Ovary (tissue), 9 donors: Measurements from ENCODE around the gene TMEM258. TPM values are rescaled to one million over a fixed set of nuclear protein-coding genes. Genes with fewer than 3 reads are reported as not detected.

Experiments used
- DNase-seq, 5 donors: peaks; one replicate each; pipeline ENCODE4 v3.0.0-alpha.2; 2019 to 2020
- H3K27ac ChIP-seq, 2 donors: fragments of 200-600 bp; one replicate each; pipeline versions ENCODE4 v1.5.1 to v1.8.0; 2019 to 2022
- H3K27me3 ChIP-seq: fragments of 200-600 bp; one replicate; pipeline ENCODE4 v1.8.0; 2022
- H3K36me3 ChIP-seq: fragments of 200-600 bp; sonication (generic); one replicate; pipeline ENCODE4 v1.5.1; 2019
- H3K4me1 ChIP-seq: one replicate; pipeline ENCODE4 v1.8.1; 2013; ENCODE audit warnings: mild to moderate bottlenecking, moderate library complexity; ENCODE audit not compliant: insufficient read depth
- H3K4me3 ChIP-seq: fragments of 200-600 bp; sonication (generic); one replicate; pipeline ENCODE4 v1.5.1; 2017
- H3K9me3 ChIP-seq, 2 donors: fragments of 200-600 bp in 1 of 2; sonication (generic) in 1 of 2; one replicate each; pipeline versions ENCODE4 v1.5.1 to v1.8.1; 2013 to 2019; ENCODE audit warnings: mild to moderate bottlenecking in 1 of 2, moderate library complexity in 1 of 2
- EP300 ChIP-seq: sonication (generic); formaldehyde crosslinking; IDR thresholded peaks from one replicate; pipeline ENCODE4 v1.6.1; 2017; ENCODE audit warnings: antibody characterized with exemption
- POLR2A ChIP-seq: fragments of 450-650 bp; IDR thresholded peaks from one replicate; pipeline ENCODE4 v1.6.1; 2017; ENCODE audit warnings: antibody characterized with exemption, mild to moderate bottlenecking, moderate library complexity
- WGBS, 3 donors: extraction: QIAGEN DNeasy Blood & Tissue Kit in 1 of 3; methylation state at CpG; one replicate each; pipeline versions ENCODE4 v1.1.5 to v1.1.7; 2013 to 2017; 5-methylcytosine and 5-hydroxymethylcytosine counted together
- intact Hi-C, 4 donors: fragments of 100-400 bp; cut with DNase I; formaldehyde crosslinking; loops; one replicate each; pipeline versions ENCODE4 v1.11.0 to v1.15.1; 2022 to 2023
- polyA plus RNA-seq, 2 donors: library from polyadenylated mRNA; stranded (reverse); fragments of 200-250 nt in 1 of 2; fragments of 350-450 nt in 1 of 2; fragmentation: Illumina TruSeq in 1 of 2; extraction: RNeasy Lipid Tissue Mini Kit (QIAGEN cat#74804) in 1 of 2; gene quantifications; one replicate each; pipeline ENCODE4 v1.2.3, GENCODE V29; 2013 to 2014
- total RNA-seq, 7 donors: library from RNA; depleted of rRNA in 2 of 7; stranded (reverse); fragments of >200 nt in 2 of 7; fragmentation: NEBNext Ultra II Directional in 3 of 7; extraction: Animal tissue kit (Norgen Biotek cat#: 25700) in 3 of 7; gene quantifications; one replicate each; pipeline versions ENCODE4 v1.1.0 to v1.2.4, GENCODE V29; 2016 to 2023
- TF ChIP-seq, protein P1 (sequence below), 3 donors: fragments of 450-650 bp in 2 of 3; fragments of 200-600 bp in 1 of 3; IDR thresholded peaks; one replicate each; pipeline versions ENCODE4 v1.5.1 to v1.8.0; 2016 to 2022; ENCODE audit warnings: antibody characterized with exemption in 3 of 3, mild to moderate bottlenecking in 1 of 3
- donor health status: DM: no; HTN: no; CAD: no; lungs with moderate emphysema.
- donor health status: DM: no; HTN: no; CAD: no.
- donor health status: Bipolar disorder and iron deficiency.
- donor health status: DM: yes; HTN: yes; CAD: no.
- donor health status: DM: no; HTN: no; CAD: no.
- donor health status: DM: yes; HTN: yes; CAD: no.

TMEM258 gene
- total and polyA plus RNA-seq, 9 donors, result 32.2 to 192 (median 119) TPM

DNA sequence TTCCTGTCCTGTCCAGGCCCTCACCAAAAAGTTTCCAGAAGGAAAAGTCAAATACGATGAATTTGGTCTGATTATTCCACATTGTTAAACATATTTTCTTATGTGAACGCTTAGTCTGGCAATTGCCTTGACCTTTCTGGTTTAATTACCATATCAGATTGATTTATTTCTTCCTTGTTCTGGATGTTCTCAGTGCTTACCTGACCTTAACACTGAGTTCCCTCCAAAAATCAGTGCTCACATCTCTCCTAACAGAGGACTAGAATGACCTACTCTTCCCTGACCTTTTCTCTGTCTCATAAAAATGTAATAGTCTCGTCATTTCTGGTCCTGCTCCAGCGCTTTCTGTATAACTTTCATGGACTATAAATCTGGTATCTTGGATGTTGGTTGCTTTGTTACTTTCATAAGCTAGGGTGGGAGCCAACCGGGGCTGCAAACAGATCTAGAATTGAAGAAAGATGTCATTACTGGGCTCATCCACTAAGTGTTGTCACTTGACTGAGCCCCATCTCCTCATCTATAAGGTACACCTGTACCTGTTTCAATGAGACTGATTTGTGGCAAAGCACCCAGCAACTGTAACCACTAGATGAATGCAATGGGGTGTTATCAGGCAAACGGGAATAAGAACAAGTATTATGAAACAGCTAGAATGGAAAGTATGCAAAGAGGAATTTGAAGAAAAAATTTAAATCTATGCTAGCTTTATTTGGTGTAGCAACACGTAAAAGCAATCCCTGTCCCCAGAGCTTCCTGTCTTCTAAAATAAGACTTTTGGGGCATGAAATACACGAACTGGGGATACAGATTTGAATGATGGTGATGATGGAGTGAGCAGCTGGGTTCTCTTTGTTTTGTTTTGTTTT lies 38.1 kb upstream of the TMEM258 start:
- H3K9me3 ChIP-seq, result no peaks in the 10 kb centered on the region
- no peaks in the 10 kb centered on the region for H3K36me3 ChIP-seq
- peak in 1 of 5 donors; percentile 53 for DNase-seq
- no peaks in the 10 kb centered on the region for H3K27me3 ChIP-seq
- H3K4me3 ChIP-seq, result no peak overlapping the region
- WGBS, 3 donors, result 11 to 15% (median 12%) methylated on average over 8 of the region's 8 CpGs
- peak overlapping the region; percentile 34 to 38 for H3K27ac ChIP-seq
- TF ChIP-seq, protein P1, sequence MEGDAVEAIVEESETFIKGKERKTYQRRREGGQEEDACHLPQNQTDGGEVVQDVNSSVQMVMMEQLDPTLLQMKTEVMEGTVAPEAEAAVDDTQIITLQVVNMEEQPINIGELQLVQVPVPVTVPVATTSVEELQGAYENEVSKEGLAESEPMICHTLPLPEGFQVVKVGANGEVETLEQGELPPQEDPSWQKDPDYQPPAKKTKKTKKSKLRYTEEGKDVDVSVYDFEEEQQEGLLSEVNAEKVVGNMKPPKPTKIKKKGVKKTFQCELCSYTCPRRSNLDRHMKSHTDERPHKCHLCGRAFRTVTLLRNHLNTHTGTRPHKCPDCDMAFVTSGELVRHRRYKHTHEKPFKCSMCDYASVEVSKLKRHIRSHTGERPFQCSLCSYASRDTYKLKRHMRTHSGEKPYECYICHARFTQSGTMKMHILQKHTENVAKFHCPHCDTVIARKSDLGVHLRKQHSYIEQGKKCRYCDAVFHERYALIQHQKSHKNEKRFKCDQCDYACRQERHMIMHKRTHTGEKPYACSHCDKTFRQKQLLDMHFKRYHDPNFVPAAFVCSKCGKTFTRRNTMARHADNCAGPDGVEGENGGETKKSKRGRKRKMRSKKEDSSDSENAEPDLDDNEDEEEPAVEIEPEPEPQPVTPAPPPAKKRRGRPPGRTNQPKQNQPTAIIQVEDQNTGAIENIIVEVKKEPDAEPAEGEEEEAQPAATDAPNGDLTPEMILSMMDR (IDR thresholded peaks at IDR 0.05), result no peak
- TF ChIP-seq EP300 (no peak), POLR2A (no peak)
- intact Hi-C loops, result no loop called here
- H3K4me1 ChIP-seq, result peaks cover 15% of the 10 kb centered on the region

DNA sequence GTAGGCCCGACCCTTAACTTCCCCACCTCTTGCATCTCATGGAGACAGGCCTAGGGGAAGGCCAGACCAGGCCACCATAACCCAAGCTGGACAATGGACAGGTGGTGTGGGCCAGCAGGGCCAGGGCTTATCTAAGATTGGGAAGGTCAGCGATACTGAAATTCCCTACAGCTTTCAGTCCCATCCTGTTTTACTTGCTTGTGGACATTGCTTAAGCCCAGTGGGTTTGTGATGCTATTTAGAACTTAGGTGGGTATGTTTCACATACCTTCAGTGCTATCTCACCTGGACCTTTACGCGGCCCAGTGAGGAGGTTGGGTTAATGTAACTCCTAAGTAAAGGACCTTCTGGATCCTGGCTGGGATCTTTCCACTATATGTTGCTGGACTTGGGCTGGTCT lies 37.4 kb upstream of the TMEM258 start:
- peak overlapping the region; percentile 34 to 38 for H3K27ac ChIP-seq
- peaks cover 12% of the 10 kb centered on the region for H3K4me1 ChIP-seq
- H3K9me3 ChIP-seq, result no peaks in the 10 kb centered on the region
- H3K27me3 ChIP-seq, result no peaks in the 10 kb centered on the region
- H3K36me3 ChIP-seq, result no peaks in the 10 kb centered on the region
- 76 to 83% (median 79%) methylated on average over 4 of the region's 4 CpGs for WGBS, 3 donors
- H3K4me3 ChIP-seq, result no peak overlapping the region
- no peak for DNase-seq
- intact Hi-C loops, result loop anchor here in 1 of 4 donors (2.0 kb wide), 1 partner anchor 61 kb away; the partner anchor contains the start of gene FADS3
- TF ChIP-seq EP300 (no peak), POLR2A (no peak)
- TF ChIP-seq, protein P1 (IDR thresholded peaks at IDR 0.05), result no peak

DNA sequence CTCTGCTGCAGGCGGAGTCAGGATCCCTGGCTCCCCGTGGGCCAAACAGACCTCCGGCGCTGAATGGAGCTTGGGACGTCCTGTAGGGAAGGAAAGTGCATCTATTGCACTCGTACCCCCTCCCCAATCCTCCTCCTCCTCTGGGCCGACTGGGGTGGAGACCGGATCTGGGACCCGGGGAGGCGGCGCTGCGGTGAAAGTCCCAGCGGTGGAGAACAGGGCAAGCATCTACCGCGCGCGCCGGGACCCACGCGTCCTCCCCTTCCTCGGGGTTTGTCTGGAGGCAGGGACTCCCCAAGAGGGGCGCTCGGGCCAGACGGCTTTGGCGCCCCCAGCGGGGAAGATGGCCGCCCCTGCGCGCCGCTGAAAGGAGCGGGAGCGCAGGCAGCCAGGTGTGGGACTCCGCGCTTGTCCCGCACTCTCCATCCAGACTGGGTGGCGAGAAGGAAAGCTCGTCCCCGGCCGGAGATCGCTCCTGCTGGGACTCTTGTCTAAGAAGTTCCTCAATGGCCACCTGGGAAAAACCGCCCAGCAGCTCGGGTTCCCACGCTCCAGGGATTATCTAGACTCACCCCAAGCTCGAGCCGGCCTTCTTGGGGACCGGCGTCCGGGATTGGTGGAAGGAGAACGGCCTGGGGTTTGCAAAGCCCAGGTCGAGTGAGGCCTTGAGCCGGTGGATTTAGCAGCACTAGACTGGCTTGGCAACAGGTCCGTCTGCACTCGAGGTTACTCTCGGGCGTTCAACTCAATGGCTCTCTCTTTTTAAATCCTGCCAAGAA lies 36.4 kb upstream of the TMEM258 start:
- Histone ChIP-seq H3K27me3 (no peaks in the 10 kb centered on the region), H3K9me3 (no peaks in the 10 kb centered on the region), H3K27ac (peak overlapping the region; percentile 34 to 57), H3K4me3 (peak overlapping the region; percentile 49), H3K4me1 (peaks cover 8% of the 10 kb centered on the region), H3K36me3 (no peaks in the 10 kb centered on the region)
- DNase-seq, result peak; percentile 45 to 71 (median 46)
- 1 to 2% (median 1%) methylated on average over 31 to 55 of the region's 55 CpGs for WGBS, 3 donors
- intact Hi-C loops, result loop anchor here in 1 of 4 donors (2.0 kb wide), 1 partner anchor 62 kb away; the partner anchor contains the start of gene FADS3
- no peak for TF ChIP-seq EP300
- TF ChIP-seq, protein P1 (IDR thresholded peaks at IDR 0.05), result peak in 2 of 3 donors; percentile 40 to 43

DNA sequence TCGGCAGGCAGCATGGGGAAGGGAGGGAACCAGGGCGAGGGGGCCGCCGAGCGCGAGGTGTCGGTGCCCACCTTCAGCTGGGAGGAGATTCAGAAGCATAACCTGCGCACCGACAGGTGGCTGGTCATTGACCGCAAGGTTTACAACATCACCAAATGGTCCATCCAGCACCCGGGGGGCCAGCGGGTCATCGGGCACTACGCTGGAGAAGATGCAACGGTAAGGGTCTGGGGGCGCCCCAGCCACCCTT lies 35.9 kb upstream of the TMEM258 start:
- peaks cover 8% of the 10 kb centered on the region for H3K4me1 ChIP-seq
- peak overlapping the region; percentile 34 to 71 for H3K27ac ChIP-seq
- H3K36me3 ChIP-seq, result no peaks in the 10 kb centered on the region
- no peaks in the 10 kb centered on the region for H3K27me3 ChIP-seq
- WGBS, 3 donors, result 0 to 1% (median 1%) methylated on average over 16 of the region's 16 CpGs
- intact Hi-C loops, result loop anchor here in 1 of 4 donors (2.0 kb wide), 1 partner anchor 62 kb away; the partner anchor contains the start of gene FADS3
- no peaks in the 10 kb centered on the region for H3K9me3 ChIP-seq
- peak overlapping the region; percentile 49 for H3K4me3 ChIP-seq
- TF ChIP-seq, protein P1 (IDR thresholded peaks at IDR 0.05), result no peak
- TF ChIP-seq POLR2A (no peak), EP300 (no peak)
- no peak for DNase-seq
